ENCODE measurements around the gene GPX5. TPM values are rescaled to one million over a fixed set of nuclear protein-coding genes. Genes with fewer than 3 reads are reported as not detected.

GPX5 gene
- total RNA-seq, 2 donors from 2014 or later: 0.17 TPM; not detected in 1

DNA sequence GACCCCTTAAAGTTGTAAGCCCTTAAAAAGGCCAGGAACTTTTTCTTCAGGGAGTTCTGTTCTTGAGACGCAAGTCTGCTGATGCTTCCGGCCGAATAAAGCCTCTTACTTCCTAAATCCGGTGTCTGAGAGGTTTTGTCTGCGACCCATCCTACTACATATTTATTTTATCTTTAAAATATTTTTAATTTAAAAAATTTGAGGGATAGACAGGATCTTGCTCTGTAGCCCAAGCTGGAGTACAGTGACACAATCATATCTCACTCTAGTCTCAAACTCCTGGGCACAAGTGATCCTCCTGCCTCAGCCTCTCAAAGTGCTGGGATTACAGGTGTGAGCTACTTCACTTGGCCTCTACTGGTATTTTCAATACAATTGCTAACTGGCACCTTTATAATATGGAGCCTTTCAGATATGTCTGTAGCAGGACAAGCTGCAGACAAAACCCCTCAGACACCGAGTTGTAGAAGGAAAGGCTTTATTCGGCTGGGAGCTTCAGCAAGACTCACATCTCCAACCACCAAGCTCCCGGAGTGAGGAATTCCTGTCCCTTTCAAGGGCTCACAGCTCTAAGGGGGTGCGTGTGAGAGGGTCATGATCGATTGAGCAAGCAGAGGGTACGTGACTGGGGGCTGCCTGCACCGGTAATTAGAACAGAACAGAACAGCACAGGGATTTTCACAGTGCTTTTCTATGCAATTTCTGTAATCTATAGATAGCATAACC lies 41.0 kb downstream of the GPX5 start:
- intact Hi-C loops (cut with DNase I): no loop called here
- H3K9me3 ChIP-seq: no peaks in the 10 kb centered on the region
- no peak for TF ChIP-seq CTCF (IDR thresholded peaks at IDR 0.05)
- H3K27ac ChIP-seq: no peak overlapping the region
- H3K27me3 ChIP-seq: no peaks in the 10 kb centered on the region
- no peaks in the 10 kb centered on the region for H3K4me1 ChIP-seq
- no peaks in the 10 kb centered on the region for H3K36me3 ChIP-seq
- DNase-seq: no peak
- no peak overlapping the region for H3K9ac ChIP-seq (ENCODE audit: low read depth in 2 of 2, low read length in 2 of 2)
- H3K4me3 ChIP-seq: no peak overlapping the region

GRCh38 chr6:28567506-28567905 lies 41.8 kb downstream of the GPX5 start:
- H3K27ac ChIP-seq: no peak overlapping the region
- no peaks in the 10 kb centered on the region for H3K36me3 ChIP-seq
- H3K4me1 ChIP-seq: no peaks in the 10 kb centered on the region
- no peak overlapping the region for H3K9ac ChIP-seq (ENCODE audit: low read depth in 2 of 2, low read length in 2 of 2)
- no peaks in the 10 kb centered on the region for H3K9me3 ChIP-seq
- intact Hi-C loops (cut with DNase I): no loop called here
- H3K4me3 ChIP-seq: no peak overlapping the region
- no peak for TF ChIP-seq CTCF (IDR thresholded peaks at IDR 0.05)
- no peak for DNase-seq
- H3K27me3 ChIP-seq: no peaks in the 10 kb centered on the region

DNA sequence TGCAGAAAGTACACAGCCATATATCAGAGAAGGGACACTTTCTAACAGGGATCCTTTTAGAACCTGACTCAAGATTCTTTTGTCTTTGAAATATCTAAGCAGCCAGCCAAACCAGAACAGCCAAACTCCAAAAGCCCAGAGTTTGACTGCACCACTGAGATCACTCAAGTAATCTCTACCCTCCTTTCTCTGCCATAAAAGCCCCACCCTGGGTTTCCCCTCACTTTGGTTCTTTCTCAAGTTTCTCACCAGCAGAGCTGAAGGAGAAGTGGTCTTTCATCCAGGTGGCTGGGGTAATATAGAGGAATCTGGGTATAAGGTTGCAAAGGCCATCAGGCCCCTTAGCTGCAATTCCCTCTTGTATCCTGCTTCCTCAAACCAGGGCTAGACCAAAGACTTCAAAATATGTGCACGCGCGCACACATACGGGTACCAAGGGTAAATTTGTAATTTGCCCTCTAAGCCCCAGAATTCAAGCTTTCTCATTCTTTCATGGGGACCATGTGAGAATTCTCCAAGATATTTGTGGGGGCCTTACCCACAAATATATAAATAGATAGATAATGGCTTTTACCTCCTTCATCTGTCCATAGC lies 42.9 kb downstream of the GPX5 start:
- H3K4me3 ChIP-seq: no peak overlapping the region
- intact Hi-C loops (cut with DNase I): no loop called here
- no peaks in the 10 kb centered on the region for H3K27me3 ChIP-seq
- TF ChIP-seq CTCF (IDR thresholded peaks at IDR 0.05): no peak
- H3K36me3 ChIP-seq: no peaks in the 10 kb centered on the region
- no peaks in the 10 kb centered on the region for H3K4me1 ChIP-seq
- no peak overlapping the region for H3K27ac ChIP-seq
- H3K9ac ChIP-seq (ENCODE audit: low read depth in 2 of 2, low read length in 2 of 2): no peak overlapping the region
- DNase-seq: no peak
- no peaks in the 10 kb centered on the region for H3K9me3 ChIP-seq

- no peak for DNase-seq
- Histone ChIP-seq H3K36me3 (no peaks in the 10 kb centered on the region), H3K4me3 (no peak overlapping the region), H3K27me3 (no peaks in the 10 kb centered on the region), H3K27ac (no peak overlapping the region), H3K9me3 (no peaks in the 10 kb centered on the region), H3K9ac (ENCODE audit: low read depth in 2 of 2, low read length in 2 of 2) (no peak overlapping the region), H3K4me1 (no peaks in the 10 kb centered on the region)
- intact Hi-C loops (cut with DNase I): no loop called here
- no peak for TF ChIP-seq CTCF (IDR thresholded peaks at IDR 0.05)
Measured at GRCh38 chr6:28569748-28570147, 44.1 kb downstream of the GPX5 start.

GRCh38 chr6:28580475-28580874 lies 54.8 kb downstream of the GPX5 start:
- Histone ChIP-seq H3K9ac (ENCODE audit: low read depth in 2 of 2, low read length in 2 of 2) (no peak overlapping the region), H3K27me3 (no peaks in the 10 kb centered on the region), H3K9me3 (no peaks in the 10 kb centered on the region), H3K36me3 (no peaks in the 10 kb centered on the region), H3K4me1 (no peaks in the 10 kb centered on the region), H3K27ac (no peak overlapping the region), H3K4me3 (no peak overlapping the region)
- no peak for TF ChIP-seq CTCF (IDR thresholded peaks at IDR 0.05)
- intact Hi-C loops (cut with DNase I): no loop called here
- DNase-seq: no peak

All from colonic mucosa (tissue), 4 donors.